Stomach (tissue), 9 donors: ENCODE results near the gene ACAT2. TPM values are rescaled to one million over a fixed set of nuclear protein-coding genes. Genes with fewer than 3 reads are reported as not detected.
"Not testable (repeated sequence)": the region's sequence is repeated elsewhere in the genome, so short reads cannot be mapped to it uniquely, and the experiment has no call there.

Experiments used
- DNase-seq, 2 donors: peaks; one replicate each; pipeline versions ENCODE4 v3.0.0 to v3.0.0-alpha.2; 2013 to 2019
- H3K27ac ChIP-seq, 5 donors: fragments of 200-600 bp in 4 of 5; sonication (generic) in 4 of 5; one replicate each; pipeline ENCODE4 v1.5.1; 2013 to 2019; ENCODE audit warnings: mild to moderate bottlenecking in 1 of 5, moderate library complexity in 1 of 5
- H3K27me3 ChIP-seq, 3 donors: fragments of 200-600 bp; sonication (generic); one replicate each; pipeline ENCODE4 v1.5.1; 2017 to 2019; ENCODE audit warnings: mixed run types in 1 of 3
- H3K36me3 ChIP-seq, 4 donors: fragments of 200-600 bp; sonication (generic); 1 replicate in 3 of 4; 2 replicates in 1 of 4; pipeline ENCODE4 v1.5.1; 2016 to 2019
- H3K4me1 ChIP-seq, 4 donors: fragments of 200-600 bp; sonication (generic); one replicate each; pipeline ENCODE4 v1.5.1; 2016 to 2019
- H3K4me3 ChIP-seq, 4 donors: fragments of 200-600 bp; sonication (generic) in 3 of 4; one replicate each; pipeline ENCODE4 v1.5.1; 2016 to 2019; ENCODE audit warnings: mild to moderate bottlenecking in 1 of 4
- H3K9me3 ChIP-seq, 4 donors: fragments of 200-600 bp; sonication (generic); one replicate each; pipeline ENCODE4 v1.5.1; 2016 to 2019
- CTCF ChIP-seq, 7 experiments: fragments of 450-650 bp in 4 of 7; fragments of 200-600 bp in 3 of 7; sonication (generic) in 3 of 7; IDR thresholded peaks; one replicate each; pipeline ENCODE4 v1.5.1; 2016 to 2019; ENCODE audit warnings: antibody characterized with exemption in 7 of 7, control low read depth in 2 of 7, mild to moderate bottlenecking in 1 of 7
- EP300 ChIP-seq: sonication (generic); formaldehyde crosslinking; IDR thresholded peaks from one replicate; pipeline ENCODE4 v1.6.1; 2017; ENCODE audit warnings: antibody characterized with exemption
- POLR2A ChIP-seq, 4 donors: fragments of 450-650 bp; IDR thresholded peaks; one replicate each; pipeline ENCODE4 v1.6.1; 2016; ENCODE audit warnings: antibody characterized with exemption in 4 of 4, control low read depth in 2 of 4, mild to moderate bottlenecking in 1 of 4, moderate library complexity in 1 of 4
- POLR2AphosphoS5 ChIP-seq, 3 donors: sonication (generic); formaldehyde crosslinking; IDR thresholded peaks; one replicate each; pipeline ENCODE4 v1.6.1; 2016; ENCODE audit warnings: antibody characterized with exemption in 3 of 3
- WGBS, 5 donors: extraction: QIAGEN DNeasy Blood & Tissue Kit in 3 of 5; methylation state at CpG; one replicate each; pipeline versions ENCODE4 v1.1.5 to v1.1.7; 2013 to 2018; 5-methylcytosine and 5-hydroxymethylcytosine counted together
- intact Hi-C: fragments of 100-400 bp; cut with DNase I; formaldehyde crosslinking; loops from one replicate; pipeline ENCODE4 v1.15.1; 2023; ENCODE audit warnings: low total_unique reads
- polyA plus RNA-seq, 3 donors: library from polyadenylated mRNA; stranded (reverse); fragments of 200-250 nt; gene quantifications; one replicate each; pipeline ENCODE4 v1.2.3, GENCODE V29; 2013
- total RNA-seq, 5 donors: library from RNA; depleted of rRNA; stranded (reverse); fragments of >200 nt; gene quantifications; one replicate each; pipeline versions ENCODE4 v1.1.0 to v1.2.3, GENCODE V29; 2014 to 2016
- donor health status: healthy with polysubstance abuse.
- donor health status: Bipolar disorder and iron deficiency.
- donor health status: healthy.

The ACAT2 gene
- total and polyA plus RNA-seq, 8 donors, result 0.58 to 82.1 (median 22.7) TPM

GRCh38 chr6:159815410-159815809 is 53.6 kb downstream of the ACAT2 start:
- no peak for TF ChIP-seq POLR2A (IDR thresholded peaks at IDR 0.05)
- no peak for TF ChIP-seq EP300
- no peak for TF ChIP-seq POLR2AphosphoS5 (IDR thresholded peaks at IDR 0.05)
- no peak for TF ChIP-seq CTCF (IDR thresholded peaks at IDR 0.05)
- WGBS, 5 donors, result 75 to 90% (median 86%) methylated on average over 6 of the region's 6 CpGs
- H3K27ac ChIP-seq, result no peak overlapping the region
- no peak overlapping the region for H3K4me3 ChIP-seq
- no peak for DNase-seq
- H3K4me1 ChIP-seq, result peaks cover 0 to 13% (median 6%) of the 10 kb centered on the region in 4 donors
- intact Hi-C loops, result no loop called here
- H3K9me3 ChIP-seq, result no peaks in the 10 kb centered on the region
- no peaks in the 10 kb centered on the region for H3K27me3 ChIP-seq
- H3K36me3 ChIP-seq, result no peaks in the 10 kb centered on the region

GRCh38 chr6:159816775-159817174 is 54.9 kb downstream of the ACAT2 start:
- H3K4me3 ChIP-seq, intact Hi-C loops, H3K9me3 ChIP-seq, H3K36me3 ChIP-seq, H3K27ac ChIP-seq, H3K27me3 ChIP-seq: not testable (repeated sequence)
- peak in 1 of 3 donors; percentile 34 for TF ChIP-seq POLR2AphosphoS5 (IDR thresholded peaks at IDR 0.05)
- 18 to 56% (median 42%) methylated on average over 3 of the region's 3 CpGs for WGBS, 5 donors
- DNase-seq, result peak in 1 of 2 donors; percentile 52
- peaks cover 0 to 13% (median 6%) of the 10 kb centered on the region in 4 donors for H3K4me1 ChIP-seq

GRCh38 chr6:159817951-159818739 is 56.3 kb downstream of the ACAT2 start:
- intact Hi-C loops, result no loop called here

GRCh38 chr6:159819098-159819497 is 57.3 kb downstream of the ACAT2 start:
- Histone ChIP-seq H3K9me3 (no peaks in the 10 kb centered on the region), H3K4me1 (peaks cover 0 to 13% (median 6%) of the 10 kb centered on the region in 4 donors), H3K27me3 (no peaks in the 10 kb centered on the region), H3K36me3 (no peaks in the 10 kb centered on the region), H3K27ac (no peak overlapping the region), H3K4me3 (no peak overlapping the region)
- WGBS, 5 donors, result 88 to 95% (median 91%) methylated on average over 14 to 16 of the region's 16 CpGs
- intact Hi-C loops, result no loop called here
- no peak for DNase-seq
- TF ChIP-seq POLR2A (IDR thresholded peaks at IDR 0.05) (no peak), POLR2AphosphoS5 (IDR thresholded peaks at IDR 0.05) (no peak), CTCF (IDR thresholded peaks at IDR 0.05) (no peak), EP300 (no peak)

More at GRCh38 chr6:159817951-159818739, 56.3 kb downstream of the ACAT2 start:
- H3K4me1 ChIP-seq, result peaks cover 0 to 13% (median 6%) of the 10 kb centered on the region in 4 donors
- no peaks in the 10 kb centered on the region for H3K9me3 ChIP-seq
- no peak overlapping the region for H3K27ac ChIP-seq
- 92 to 96% (median 95%) methylated on average over 23 of the region's 23 CpGs for WGBS, 5 donors
- TF ChIP-seq EP300, result no peak
- no peak for TF ChIP-seq POLR2A (IDR thresholded peaks at IDR 0.05)
- no peak for TF ChIP-seq CTCF (IDR thresholded peaks at IDR 0.05)
- TF ChIP-seq POLR2AphosphoS5 (IDR thresholded peaks at IDR 0.05), result no peak
- no peak for DNase-seq
- no peaks in the 10 kb centered on the region for H3K36me3 ChIP-seq
- H3K4me3 ChIP-seq, result no peak overlapping the region
- H3K27me3 ChIP-seq, result no peaks in the 10 kb centered on the region
